NCI-H1092 treated with DMSO at 0.1 percent for 48 hours (cell line): Measurements from ENCODE around the gene JUNB.

Experiments used
- DNase-seq: peaks from one replicate; lab custom pipeline; 2025; lab: John Stamatoyannopoulos, UW

JUNB gene

DNA sequence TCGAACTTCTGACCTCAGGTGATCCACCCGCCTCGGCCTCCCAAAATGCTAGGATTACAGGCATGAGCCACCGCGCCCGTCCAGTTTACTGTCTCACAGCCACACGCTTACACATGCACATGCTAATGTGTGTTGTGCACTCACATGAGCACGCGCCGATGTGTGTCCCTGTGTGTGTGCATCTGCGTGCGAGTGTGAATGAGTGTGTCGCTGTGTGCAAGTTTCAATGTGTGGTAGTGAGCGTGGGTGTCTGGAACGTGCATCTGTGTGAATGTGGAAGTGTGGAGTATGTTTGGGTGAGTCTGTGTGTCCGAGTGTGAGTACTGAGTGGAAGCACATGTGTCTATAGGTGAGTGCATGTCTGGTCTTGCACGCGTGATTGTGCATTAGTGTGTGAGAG lies 51.2 kb downstream of the JUNB start:
- no peak for DNase-seq
